Measurements from ENCODE around the gene PRPF31.

DNA sequence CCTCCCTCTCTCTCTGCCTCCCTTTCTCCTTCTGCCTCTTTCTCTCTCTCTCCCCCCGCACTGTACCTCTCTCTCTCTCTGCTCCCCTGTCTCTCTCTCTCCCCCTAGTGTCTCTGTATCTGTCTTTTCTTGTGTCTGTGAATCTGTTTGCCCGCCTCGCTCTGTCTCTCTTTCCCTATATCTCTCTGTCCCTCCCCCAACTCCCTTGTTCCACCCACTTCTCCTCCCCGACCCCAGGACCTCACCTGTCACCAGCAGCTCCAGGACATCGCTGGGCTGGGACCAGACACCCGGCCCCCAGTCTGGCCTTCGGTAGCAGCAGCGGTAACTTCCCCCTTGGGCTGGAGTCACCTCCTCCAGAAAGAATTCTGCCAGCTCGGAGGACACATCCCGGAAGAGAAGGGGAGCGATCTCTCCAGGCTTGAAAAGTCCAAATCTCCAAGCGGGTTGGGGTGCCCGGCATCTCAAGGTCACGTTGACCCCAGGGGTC, 18.9 kb upstream of the PRPF31 start:
- no peak for TF ChIP-seq POLR2A (IDR thresholded peaks at IDR 0.05)
- peak in 2 of 4 experiments; percentile 18 to 29 for TF ChIP-seq CTCF (IDR thresholded peaks at IDR 0.05)

Data from uterus (tissue), 2 donors.